ENCODE results near the gene SPATA3. TPM values are rescaled to one million over a fixed set of nuclear protein-coding genes. Genes with fewer than 3 reads are reported as not detected.

SPATA3 gene
- total and polyA plus RNA-seq, 2 of the 13 experiments (the other 11 are each of a cell fraction or from before 2014, with no cell fraction given) = not detected

DNA sequence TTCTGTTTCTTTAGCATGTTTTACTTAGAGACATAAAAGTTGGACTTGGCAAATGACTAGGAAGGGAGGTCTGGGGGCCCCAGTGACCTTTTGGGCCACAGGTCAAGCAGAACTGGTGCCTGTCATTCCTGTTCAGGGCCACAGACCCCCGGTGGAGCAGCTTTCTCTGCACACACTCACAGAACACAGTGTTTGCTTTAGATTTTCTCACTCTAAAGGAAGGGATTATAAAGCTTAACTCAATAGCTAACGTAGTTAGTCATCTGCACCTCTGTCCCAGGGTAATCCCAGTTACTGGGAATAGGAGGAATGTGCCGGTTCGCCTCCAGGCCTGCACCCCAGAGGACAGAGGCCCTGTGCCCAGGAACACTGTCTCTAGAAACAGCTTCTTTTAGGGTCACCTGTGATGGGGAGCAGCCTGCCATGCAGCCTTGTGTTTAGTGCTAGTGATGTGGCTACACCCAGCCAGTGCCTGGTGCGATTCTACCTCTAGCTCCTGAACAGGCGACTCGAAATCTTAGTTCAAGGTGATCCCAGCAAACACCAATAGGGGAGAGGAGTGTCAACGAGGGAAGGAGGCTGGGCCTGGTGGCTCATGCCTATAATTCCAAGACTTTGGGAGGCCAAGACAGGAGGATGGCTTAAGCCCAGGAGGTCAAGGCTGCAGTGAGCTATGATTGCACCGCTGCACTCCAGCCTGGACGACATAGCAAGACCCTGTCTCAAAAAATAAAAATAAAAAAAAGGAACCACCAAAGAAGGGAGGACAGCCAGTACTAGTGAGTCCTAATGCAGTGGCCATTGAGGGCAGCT, 11.6 kb downstream of the SPATA3 start (continued):
- 0 out of 2 replicates have a peak, but pooled peaks have one; percentile 32 for TF ChIP-seq ZNF615 (CRISPR knock-in tag; IDR thresholded peaks at IDR 0.05; ENCODE audit: borderline replicate concordance)
- TF ChIP-seq, protein P1, sequence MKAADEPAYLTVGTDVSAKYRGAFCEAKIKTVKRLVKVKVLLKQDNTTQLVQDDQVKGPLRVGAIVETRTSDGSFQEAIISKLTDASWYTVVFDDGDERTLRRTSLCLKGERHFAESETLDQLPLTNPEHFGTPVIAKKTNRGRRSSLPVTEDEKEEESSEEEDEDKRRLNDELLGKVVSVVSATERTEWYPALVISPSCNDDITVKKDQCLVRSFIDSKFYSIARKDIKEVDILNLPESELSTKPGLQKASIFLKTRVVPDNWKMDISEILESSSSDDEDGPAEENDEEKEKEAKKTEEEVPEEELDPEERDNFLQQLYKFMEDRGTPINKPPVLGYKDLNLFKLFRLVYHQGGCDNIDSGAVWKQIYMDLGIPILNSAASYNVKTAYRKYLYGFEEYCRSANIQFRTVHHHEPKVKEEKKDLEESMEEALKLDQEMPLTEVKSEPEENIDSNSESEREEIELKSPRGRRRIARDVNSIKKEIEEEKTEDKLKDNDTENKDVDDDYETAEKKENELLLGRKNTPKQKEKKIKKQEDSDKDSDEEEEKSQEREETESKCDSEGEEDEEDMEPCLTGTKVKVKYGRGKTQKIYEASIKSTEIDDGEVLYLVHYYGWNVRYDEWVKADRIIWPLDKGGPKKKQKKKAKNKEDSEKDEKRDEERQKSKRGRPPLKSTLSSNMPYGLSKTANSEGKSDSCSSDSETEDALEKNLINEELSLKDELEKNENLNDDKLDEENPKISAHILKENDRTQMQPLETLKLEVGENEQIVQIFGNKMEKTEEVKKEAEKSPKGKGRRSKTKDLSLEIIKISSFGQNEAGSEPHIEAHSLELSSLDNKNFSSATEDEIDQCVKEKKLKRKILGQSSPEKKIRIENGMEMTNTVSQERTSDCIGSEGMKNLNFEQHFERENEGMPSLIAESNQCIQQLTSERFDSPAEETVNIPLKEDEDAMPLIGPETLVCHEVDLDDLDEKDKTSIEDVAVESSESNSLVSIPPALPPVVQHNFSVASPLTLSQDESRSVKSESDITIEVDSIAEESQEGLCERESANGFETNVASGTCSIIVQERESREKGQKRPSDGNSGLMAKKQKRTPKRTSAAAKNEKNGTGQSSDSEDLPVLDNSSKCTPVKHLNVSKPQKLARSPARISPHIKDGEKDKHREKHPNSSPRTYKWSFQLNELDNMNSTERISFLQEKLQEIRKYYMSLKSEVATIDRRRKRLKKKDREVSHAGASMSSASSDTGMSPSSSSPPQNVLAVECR (CRISPR knock-in tag; IDR thresholded peaks at IDR 0.05; ENCODE audit: borderline replicate concordance) = peak; percentile 34; the same call in 1 of the 2 replicates
- TF ChIP-seq TBX2 (CRISPR knock-in tag; IDR thresholded peaks at IDR 0.05; ENCODE audit: borderline replicate concordance) = peak; percentile 93
- TF ChIP-seq, protein P2, sequence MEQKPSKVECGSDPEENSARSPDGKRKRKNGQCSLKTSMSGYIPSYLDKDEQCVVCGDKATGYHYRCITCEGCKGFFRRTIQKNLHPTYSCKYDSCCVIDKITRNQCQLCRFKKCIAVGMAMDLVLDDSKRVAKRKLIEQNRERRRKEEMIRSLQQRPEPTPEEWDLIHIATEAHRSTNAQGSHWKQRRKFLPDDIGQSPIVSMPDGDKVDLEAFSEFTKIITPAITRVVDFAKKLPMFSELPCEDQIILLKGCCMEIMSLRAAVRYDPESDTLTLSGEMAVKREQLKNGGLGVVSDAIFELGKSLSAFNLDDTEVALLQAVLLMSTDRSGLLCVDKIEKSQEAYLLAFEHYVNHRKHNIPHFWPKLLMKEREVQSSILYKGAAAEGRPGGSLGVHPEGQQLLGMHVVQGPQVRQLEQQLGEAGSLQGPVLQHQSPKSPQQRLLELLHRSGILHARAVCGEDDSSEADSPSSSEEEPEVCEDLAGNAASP (CRISPR knock-in tag; IDR thresholded peaks at IDR 0.05; ENCODE audit: borderline replicate concordance) = peak; percentile 60; the same call in 1 of the 2 replicates
- peak; percentile 97 for TF ChIP-seq NR2F6 (IDR thresholded peaks at IDR 0.05)
- TF ChIP-seq NR2F6 (CRISPR knock-in tag; IDR thresholded peaks at IDR 0.05) = peak; percentile 93
- TF ChIP-seq ZNF530 (CRISPR knock-in tag; IDR thresholded peaks at IDR 0.05; ENCODE audit: low read depth) = no peak
- peak; percentile 45; the same call in 1 of the 2 replicates for TF ChIP-seq RXRB (CRISPR knock-in tag; IDR thresholded peaks at IDR 0.05; ENCODE audit: borderline replicate concordance)
- peak; percentile 49; the same call in 1 of the 2 replicates for TF ChIP-seq FOXJ3 (CRISPR knock-in tag; IDR thresholded peaks at IDR 0.05; ENCODE audit: borderline replicate concordance)
- TF ChIP-seq, protein P3, sequence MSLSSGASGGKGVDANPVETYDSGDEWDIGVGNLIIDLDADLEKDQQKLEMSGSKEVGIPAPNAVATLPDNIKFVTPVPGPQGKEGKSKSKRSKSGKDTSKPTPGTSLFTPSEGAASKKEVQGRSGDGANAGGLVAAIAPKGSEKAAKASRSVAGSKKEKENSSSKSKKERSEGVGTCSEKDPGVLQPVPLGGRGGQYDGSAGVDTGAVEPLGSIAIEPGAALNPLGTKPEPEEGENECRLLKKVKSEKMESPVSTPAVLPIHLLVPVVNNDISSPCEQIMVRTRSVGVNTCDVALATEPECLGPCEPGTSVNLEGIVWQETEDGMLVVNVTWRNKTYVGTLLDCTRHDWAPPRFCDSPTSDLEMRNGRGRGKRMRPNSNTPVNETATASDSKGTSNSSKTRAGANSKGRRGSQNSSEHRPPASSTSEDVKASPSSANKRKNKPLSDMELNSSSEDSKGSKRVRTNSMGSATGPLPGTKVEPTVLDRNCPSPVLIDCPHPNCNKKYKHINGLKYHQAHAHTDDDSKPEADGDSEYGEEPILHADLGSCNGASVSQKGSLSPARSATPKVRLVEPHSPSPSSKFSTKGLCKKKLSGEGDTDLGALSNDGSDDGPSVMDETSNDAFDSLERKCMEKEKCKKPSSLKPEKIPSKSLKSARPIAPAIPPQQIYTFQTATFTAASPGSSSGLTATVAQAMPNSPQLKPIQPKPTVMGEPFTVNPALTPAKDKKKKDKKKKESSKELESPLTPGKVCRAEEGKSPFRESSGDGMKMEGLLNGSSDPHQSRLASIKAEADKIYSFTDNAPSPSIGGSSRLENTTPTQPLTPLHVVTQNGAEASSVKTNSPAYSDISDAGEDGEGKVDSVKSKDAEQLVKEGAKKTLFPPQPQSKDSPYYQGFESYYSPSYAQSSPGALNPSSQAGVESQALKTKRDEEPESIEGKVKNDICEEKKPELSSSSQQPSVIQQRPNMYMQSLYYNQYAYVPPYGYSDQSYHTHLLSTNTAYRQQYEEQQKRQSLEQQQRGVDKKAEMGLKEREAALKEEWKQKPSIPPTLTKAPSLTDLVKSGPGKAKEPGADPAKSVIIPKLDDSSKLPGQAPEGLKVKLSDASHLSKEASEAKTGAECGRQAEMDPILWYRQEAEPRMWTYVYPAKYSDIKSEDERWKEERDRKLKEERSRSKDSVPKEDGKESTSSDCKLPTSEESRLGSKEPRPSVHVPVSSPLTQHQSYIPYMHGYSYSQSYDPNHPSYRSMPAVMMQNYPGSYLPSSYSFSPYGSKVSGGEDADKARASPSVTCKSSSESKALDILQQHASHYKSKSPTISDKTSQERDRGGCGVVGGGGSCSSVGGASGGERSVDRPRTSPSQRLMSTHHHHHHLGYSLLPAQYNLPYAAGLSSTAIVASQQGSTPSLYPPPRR (CRISPR knock-in tag; IDR thresholded peaks at IDR 0.05; ENCODE audit: borderline replicate concordance) = peak; percentile 89
- no peak for TF ChIP-seq SP140L (CRISPR knock-in tag; IDR thresholded peaks at IDR 0.05; ENCODE audit: borderline replicate concordance)
- peak; percentile 8; the same call in 1 of the 2 replicates for TF ChIP-seq PHF8 (CRISPR knock-in tag; IDR thresholded peaks at IDR 0.05)
- TF ChIP-seq, protein P4, sequence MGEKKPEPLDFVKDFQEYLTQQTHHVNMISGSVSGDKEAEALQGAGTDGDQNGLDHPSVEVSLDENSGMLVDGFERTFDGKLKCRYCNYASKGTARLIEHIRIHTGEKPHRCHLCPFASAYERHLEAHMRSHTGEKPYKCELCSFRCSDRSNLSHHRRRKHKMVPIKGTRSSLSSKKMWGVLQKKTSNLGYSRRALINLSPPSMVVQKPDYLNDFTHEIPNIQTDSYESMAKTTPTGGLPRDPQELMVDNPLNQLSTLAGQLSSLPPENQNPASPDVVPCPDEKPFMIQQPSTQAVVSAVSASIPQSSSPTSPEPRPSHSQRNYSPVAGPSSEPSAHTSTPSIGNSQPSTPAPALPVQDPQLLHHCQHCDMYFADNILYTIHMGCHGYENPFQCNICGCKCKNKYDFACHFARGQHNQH (CRISPR knock-in tag; IDR thresholded peaks at IDR 0.05) = peak; percentile 39; the same call in 1 of the 2 replicates
- peak; percentile 46; the same call in 1 of the 2 replicates for TF ChIP-seq SOX5 (CRISPR knock-in tag; IDR thresholded peaks at IDR 0.05; ENCODE audit: borderline replicate concordance)
- TF ChIP-seq NR2F1 (CRISPR knock-in tag; IDR thresholded peaks at IDR 0.05) = peak; percentile 85 to 94; a peak in 3 of 4 replicates
